Liver (tissue), 3 donors: ENCODE measurements around the gene SELENOF.

Experiments
- EGR1 ChIP-seq, 2 donors: IDR thresholded peaks; 2 replicates each; pipeline ENCODE4 v1.6.1; 2016 to 2018; ENCODE audit warnings: antibody characterized with exemption in 2 of 2, low read depth in 2 of 2
- FOXA1 ChIP-seq: IDR thresholded peaks from 2 replicates; pipeline ENCODE4 v1.6.1; 2016; ENCODE audit warnings: antibody characterized with exemption
- JUND ChIP-seq, 2 donors: IDR thresholded peaks; 2 replicates each; pipeline ENCODE4 v1.6.1; 2016; ENCODE audit warnings: antibody characterized with exemption in 2 of 2
- RAD21 ChIP-seq, 2 donors: IDR thresholded peaks; 2 replicates each; pipeline ENCODE4 v1.6.1; 2016; ENCODE audit warnings: antibody characterized with exemption in 2 of 2, mild to moderate bottlenecking in 2 of 2
- TAF1 ChIP-seq: conservative IDR thresholded peaks from 2 replicates; pipeline ENCODE4 v1.6.1; 2016; ENCODE audit warnings: antibody characterized with exemption, mild to moderate bottlenecking
- TF ChIP-seq, protein P1 (sequence below): fragments of 150-350 bp; IDR thresholded peaks from 2 replicates; pipeline ENCODE4 v1.5.1; 2017; ENCODE audit warnings: improper control_type of control experiment, low read depth, low read length; ENCODE audit not compliant: missing input control
- TF ChIP-seq, protein P2 (sequence below): IDR thresholded peaks from 2 replicates; pipeline ENCODE4 v1.6.1; 2016; ENCODE audit warnings: antibody characterized with exemption
- TF ChIP-seq, protein P3 (sequence below): IDR thresholded peaks from 2 replicates; pipeline ENCODE4 v1.6.1; 2016; ENCODE audit warnings: antibody characterized with exemption
- TF ChIP-seq, protein P4 (sequence below): IDR thresholded peaks from 2 replicates; pipeline ENCODE4 v1.6.1; 2016; ENCODE audit warnings: antibody characterized with exemption, mild to moderate bottlenecking
- donor health status: healthy.
- donor health status: healthy.

DNA sequence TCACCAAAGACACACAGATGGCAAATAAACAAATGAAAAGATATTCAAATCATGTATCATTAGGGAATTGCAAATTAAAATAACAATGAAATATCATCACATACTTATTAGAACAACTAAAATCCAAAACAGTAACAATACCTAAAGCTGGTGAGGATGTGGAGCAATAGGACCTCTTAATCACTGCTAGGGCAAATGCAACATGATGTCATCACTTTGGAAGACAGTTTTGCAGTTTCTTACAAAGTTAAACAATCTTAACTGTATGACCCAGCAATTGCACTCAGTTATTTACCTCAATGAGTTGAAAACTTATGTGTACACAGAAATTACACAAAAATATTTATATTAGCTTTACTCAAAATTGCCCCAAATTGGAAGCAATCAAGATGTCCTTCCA lies 47.3 kb downstream of the SELENOF start:
- TF ChIP-seq, protein P1, sequence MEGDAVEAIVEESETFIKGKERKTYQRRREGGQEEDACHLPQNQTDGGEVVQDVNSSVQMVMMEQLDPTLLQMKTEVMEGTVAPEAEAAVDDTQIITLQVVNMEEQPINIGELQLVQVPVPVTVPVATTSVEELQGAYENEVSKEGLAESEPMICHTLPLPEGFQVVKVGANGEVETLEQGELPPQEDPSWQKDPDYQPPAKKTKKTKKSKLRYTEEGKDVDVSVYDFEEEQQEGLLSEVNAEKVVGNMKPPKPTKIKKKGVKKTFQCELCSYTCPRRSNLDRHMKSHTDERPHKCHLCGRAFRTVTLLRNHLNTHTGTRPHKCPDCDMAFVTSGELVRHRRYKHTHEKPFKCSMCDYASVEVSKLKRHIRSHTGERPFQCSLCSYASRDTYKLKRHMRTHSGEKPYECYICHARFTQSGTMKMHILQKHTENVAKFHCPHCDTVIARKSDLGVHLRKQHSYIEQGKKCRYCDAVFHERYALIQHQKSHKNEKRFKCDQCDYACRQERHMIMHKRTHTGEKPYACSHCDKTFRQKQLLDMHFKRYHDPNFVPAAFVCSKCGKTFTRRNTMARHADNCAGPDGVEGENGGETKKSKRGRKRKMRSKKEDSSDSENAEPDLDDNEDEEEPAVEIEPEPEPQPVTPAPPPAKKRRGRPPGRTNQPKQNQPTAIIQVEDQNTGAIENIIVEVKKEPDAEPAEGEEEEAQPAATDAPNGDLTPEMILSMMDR, result no peak
- TF ChIP-seq, protein P2, sequence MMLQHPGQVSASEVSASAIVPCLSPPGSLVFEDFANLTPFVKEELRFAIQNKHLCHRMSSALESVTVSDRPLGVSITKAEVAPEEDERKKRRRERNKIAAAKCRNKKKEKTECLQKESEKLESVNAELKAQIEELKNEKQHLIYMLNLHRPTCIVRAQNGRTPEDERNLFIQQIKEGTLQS, result no peak
- TF ChIP-seq FOXA1 (no peak), TAF1 (no peak), RAD21 (IDR thresholded peaks at IDR 0.05) (no peak), EGR1 (IDR thresholded peaks at IDR 0.05; ENCODE audit: low read depth in 2 of 2) (no peak), JUND (IDR thresholded peaks at IDR 0.05) (no peak)
- TF ChIP-seq, protein P3, sequence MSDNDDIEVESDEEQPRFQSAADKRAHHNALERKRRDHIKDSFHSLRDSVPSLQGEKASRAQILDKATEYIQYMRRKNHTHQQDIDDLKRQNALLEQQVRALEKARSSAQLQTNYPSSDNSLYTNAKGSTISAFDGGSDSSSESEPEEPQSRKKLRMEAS, result no peak
- TF ChIP-seq, protein P4, sequence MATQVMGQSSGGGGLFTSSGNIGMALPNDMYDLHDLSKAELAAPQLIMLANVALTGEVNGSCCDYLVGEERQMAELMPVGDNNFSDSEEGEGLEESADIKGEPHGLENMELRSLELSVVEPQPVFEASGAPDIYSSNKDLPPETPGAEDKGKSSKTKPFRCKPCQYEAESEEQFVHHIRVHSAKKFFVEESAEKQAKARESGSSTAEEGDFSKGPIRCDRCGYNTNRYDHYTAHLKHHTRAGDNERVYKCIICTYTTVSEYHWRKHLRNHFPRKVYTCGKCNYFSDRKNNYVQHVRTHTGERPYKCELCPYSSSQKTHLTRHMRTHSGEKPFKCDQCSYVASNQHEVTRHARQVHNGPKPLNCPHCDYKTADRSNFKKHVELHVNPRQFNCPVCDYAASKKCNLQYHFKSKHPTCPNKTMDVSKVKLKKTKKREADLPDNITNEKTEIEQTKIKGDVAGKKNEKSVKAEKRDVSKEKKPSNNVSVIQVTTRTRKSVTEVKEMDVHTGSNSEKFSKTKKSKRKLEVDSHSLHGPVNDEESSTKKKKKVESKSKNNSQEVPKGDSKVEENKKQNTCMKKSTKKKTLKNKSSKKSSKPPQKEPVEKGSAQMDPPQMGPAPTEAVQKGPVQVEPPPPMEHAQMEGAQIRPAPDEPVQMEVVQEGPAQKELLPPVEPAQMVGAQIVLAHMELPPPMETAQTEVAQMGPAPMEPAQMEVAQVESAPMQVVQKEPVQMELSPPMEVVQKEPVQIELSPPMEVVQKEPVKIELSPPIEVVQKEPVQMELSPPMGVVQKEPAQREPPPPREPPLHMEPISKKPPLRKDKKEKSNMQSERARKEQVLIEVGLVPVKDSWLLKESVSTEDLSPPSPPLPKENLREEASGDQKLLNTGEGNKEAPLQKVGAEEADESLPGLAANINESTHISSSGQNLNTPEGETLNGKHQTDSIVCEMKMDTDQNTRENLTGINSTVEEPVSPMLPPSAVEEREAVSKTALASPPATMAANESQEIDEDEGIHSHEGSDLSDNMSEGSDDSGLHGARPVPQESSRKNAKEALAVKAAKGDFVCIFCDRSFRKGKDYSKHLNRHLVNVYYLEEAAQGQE, result no peak
